SK-N-SH treated with all-trans-retinoic acid at 6 μM for 48 hours (cell line): ENCODE results near the gene SMLR1.

Experiments
- ESRRG ChIP-seq: fragments of 250-450 bp; sonication (Bioruptor Pico); IDR thresholded peaks from 2 replicates; pipeline ENCODE4 v1.6.1; 2021; ENCODE audit warnings: mild to moderate bottlenecking
- GLIS3 ChIP-seq: fragments of 250-450 bp; sonication (Bioruptor Pico); IDR thresholded peaks from 2 replicates; pipeline ENCODE4 v1.5.0; 2020; ENCODE audit warnings: mild to moderate bottlenecking, moderate library complexity
- PATZ1 ChIP-seq: fragments of 250-450 bp; sonication (Bioruptor Pico); IDR thresholded peaks from 2 replicates; pipeline ENCODE4 v1.8.0; 2020; ENCODE audit warnings: mild to moderate bottlenecking, moderate library complexity, borderline replicate concordance
- ZFP30 ChIP-seq: fragments of 450-650 bp; formaldehyde crosslinking; IDR thresholded peaks from 2 replicates; pipeline ENCODE4 v1.5.0; 2022; ENCODE audit warnings: mild to moderate bottlenecking, moderate library complexity
- ZNF8 ChIP-seq: fragments of 450-650 bp; formaldehyde crosslinking; IDR thresholded peaks from 2 replicates; pipeline ENCODE4 v1.5.0; 2020; ENCODE audit warnings: mild to moderate bottlenecking, moderate library complexity

DNA sequence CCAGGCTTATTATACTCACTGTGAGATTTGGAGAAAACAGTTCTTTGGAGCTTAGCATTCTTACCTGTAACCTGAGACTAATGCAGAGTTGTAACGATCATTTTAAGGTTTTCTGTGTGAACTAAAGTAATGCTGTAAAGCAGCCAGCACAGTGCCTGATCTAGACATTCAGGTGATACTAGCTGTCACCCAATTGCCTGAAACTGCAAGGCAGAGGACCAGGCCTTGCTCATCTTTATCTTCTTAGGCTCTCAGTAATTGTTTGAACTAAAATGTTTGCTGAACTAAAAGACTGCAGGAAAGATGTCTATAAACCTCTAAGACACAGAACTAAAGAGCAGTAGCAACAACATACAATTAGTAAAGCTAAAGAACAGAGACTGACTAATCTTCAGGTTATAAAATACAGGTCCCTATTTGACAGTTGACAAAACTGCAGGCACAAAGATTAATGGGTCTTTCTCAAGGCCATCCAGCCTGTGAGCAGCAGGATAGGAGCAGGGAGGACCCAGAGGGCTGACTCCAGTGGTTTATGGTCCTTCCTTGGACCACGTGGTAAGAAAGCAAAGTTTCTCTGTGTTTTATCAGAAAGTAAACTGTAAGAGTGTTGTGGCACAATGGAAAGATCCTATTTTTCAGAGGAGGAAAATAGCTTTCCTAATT is 31.4 kb downstream of the SMLR1 start:
- no peak for TF ChIP-seq ZNF8 (CRISPR knock-in tag)
- TF ChIP-seq PATZ1, result no peak
- no peak for TF ChIP-seq ZFP30
- TF ChIP-seq ESRRG (CRISPR knock-in tag), result no peak
- TF ChIP-seq GLIS3, result no peak
